Lower leg skin (tissue), 4 donors: ENCODE measurements around the gene VANGL2. TPM values are rescaled to one million over a fixed set of nuclear protein-coding genes. Genes with fewer than 3 reads are reported as not detected.

ENCODE experiments used
- DNase-seq, 2 donors: peaks; one replicate each; pipeline ENCODE4 v3.0.0-alpha.2; 2019; ENCODE audit warnings: low spot score in 2 of 2
- H3K4me3 ChIP-seq: fragments of 200-600 bp; sonication (generic); 2 replicates; pipeline ENCODE4 v1.5.1; 2017; ENCODE audit warnings: mild to moderate bottlenecking, low read depth; ENCODE audit not compliant: poor library complexity, severe bottlenecking
- CTCF ChIP-seq, 3 donors: fragments of 450-650 bp; IDR thresholded peaks; one replicate each; pipeline ENCODE4 v1.5.1; 2016; ENCODE audit warnings: antibody characterized with exemption in 3 of 3, mild to moderate bottlenecking in 3 of 3, moderate library complexity in 2 of 3
- POLR2A ChIP-seq, 2 donors: fragments of 450-650 bp; IDR thresholded peaks; one replicate each; pipeline ENCODE4 v1.6.1; 2016 to 2017; ENCODE audit warnings: antibody characterized with exemption in 2 of 2, mild to moderate bottlenecking in 1 of 2, moderate library complexity in 1 of 2
- WGBS, 2 donors: methylation state at CpG; one replicate each; pipeline ENCODE4 v1.1.5; 2018; 5-methylcytosine and 5-hydroxymethylcytosine counted together
- intact Hi-C: fragments of 100-400 bp; cut with DNase I; formaldehyde crosslinking; loops from one replicate; pipeline ENCODE4 v1.15.0; 2023; ENCODE audit warnings: low total_unique reads
- total RNA-seq, 4 donors: library from RNA; depleted of rRNA; stranded (reverse); fragments of >200 nt; gene quantifications; one replicate each; pipeline ENCODE4 v1.1.0, GENCODE V29; 2016

The VANGL2 gene
- total RNA-seq, 4 donors from 2014 or later = 18.7 to 27.3 (median 24.4) TPM

DNA sequence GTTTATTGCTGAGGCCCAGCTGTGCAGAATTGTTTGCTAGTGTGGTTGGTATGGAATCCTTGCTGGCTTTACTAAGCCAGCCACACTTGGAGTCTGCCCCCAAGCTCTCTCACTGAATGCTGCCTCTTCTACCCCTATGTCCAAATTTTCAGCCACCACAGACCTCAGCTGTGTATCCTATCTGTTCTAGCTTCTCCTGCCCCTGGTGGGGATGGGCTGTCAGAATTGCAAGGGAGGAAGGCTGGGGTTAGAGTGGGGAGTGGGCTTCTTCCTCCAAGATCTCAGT lies 29.1 kb upstream of the VANGL2 start:
- intact Hi-C loops = no loop called here
- no peak overlapping the region for H3K4me3 ChIP-seq
- DNase-seq = no peak
- no peak for TF ChIP-seq POLR2A (IDR thresholded peaks at IDR 0.05)
- TF ChIP-seq CTCF (IDR thresholded peaks at IDR 0.05) = no peak

GRCh38 chr1:160371756-160372155 lies 28.6 kb upstream of the VANGL2 start:
- no peak for TF ChIP-seq CTCF (IDR thresholded peaks at IDR 0.05)
- TF ChIP-seq POLR2A (IDR thresholded peaks at IDR 0.05) = no peak
- 80 to 87% methylated on average over 4 of the region's 4 CpGs for WGBS, 2 donors
- intact Hi-C loops = no loop called here
- no peak for DNase-seq
- H3K4me3 ChIP-seq = no peak overlapping the region

GRCh38 chr1:160373696-160374095 lies 26.7 kb upstream of the VANGL2 start:
- DNase-seq = no peak
- no peak for TF ChIP-seq CTCF (IDR thresholded peaks at IDR 0.05)
- intact Hi-C loops = no loop called here
- WGBS, 2 donors = 91 to 94% methylated on average over 4 of the region's 4 CpGs
- H3K4me3 ChIP-seq = no peak overlapping the region

GRCh38 chr1:160374306-160375110 lies 25.9 kb upstream of the VANGL2 start:
- intact Hi-C loops = no loop called here
- TF ChIP-seq POLR2A (IDR thresholded peaks at IDR 0.05) (no peak), CTCF (IDR thresholded peaks at IDR 0.05) (no peak)
- no peak for DNase-seq
- no peak overlapping the region for H3K4me3 ChIP-seq
- WGBS, 2 donors = 54 to 57% methylated on average over 6 of the region's 6 CpGs

- H3K4me3 ChIP-seq = no peak overlapping the region
- intact Hi-C loops = no loop called here
- TF ChIP-seq POLR2A (IDR thresholded peaks at IDR 0.05) = no peak
- TF ChIP-seq CTCF (IDR thresholded peaks at IDR 0.05) = no peak
- peak in 1 of 2 donors; percentile 79 for DNase-seq
- 34 to 35% methylated on average over 9 of the region's 9 CpGs for WGBS, 2 donors
Observed at GRCh38 chr1:160375788-160376524, 24.4 kb upstream of the VANGL2 start.
